RWPE2 (cell line): ENCODE results near the gene ZNF423.

Source experiments
- ATAC-seq: fragments of 200-7000 bp; cut with Tn5 transposase; 3 replicates; pipeline ENCODE4 v1.9.1; 2021; ENCODE audit warnings: low read depth
- DNase-seq: peaks from one replicate; pipeline ENCODE4 v3.0.0-alpha.2; 2020; ENCODE audit warnings: low spot score
- H3K27ac ChIP-seq: fragments of 450-650 bp; 2 replicates; pipeline ENCODE4 v1.5.1; 2017; ENCODE audit warnings: mild to moderate bottlenecking; ENCODE audit not compliant: poor library complexity, severe bottlenecking
- H3K27me3 ChIP-seq: fragments of 250-450 bp; sonication (Bioruptor Pico); 2 replicates; pipeline ENCODE4 v1.5.1; 2021; ENCODE audit warnings: mild to moderate bottlenecking, moderate library complexity; ENCODE audit not compliant: insufficient read depth, poor library complexity, severe bottlenecking
- H3K36me3 ChIP-seq: fragments of 250-450 bp; sonication (Bioruptor Pico); 2 replicates; pipeline ENCODE4 v1.5.1; 2020; ENCODE audit warnings: low read depth, mild to moderate bottlenecking, moderate library complexity
- H3K4me1 ChIP-seq: fragments of 250-450 bp; sonication (Bioruptor Pico); 2 replicates; pipeline ENCODE4 v1.5.1; 2021; ENCODE audit warnings: mild to moderate bottlenecking, moderate library complexity; ENCODE audit not compliant: insufficient read depth, poor library complexity, severe bottlenecking
- H3K4me3 ChIP-seq: fragments of 250-450 bp; sonication (Bioruptor Pico); 2 replicates; pipeline ENCODE4 v1.5.1; 2021; ENCODE audit warnings: mild to moderate bottlenecking, moderate library complexity; ENCODE audit not compliant: severe bottlenecking
- H3K9me3 ChIP-seq: fragments of 250-450 bp; sonication (Bioruptor Pico); 2 replicates; pipeline ENCODE4 v1.5.1; 2021; ENCODE audit warnings: mild to moderate bottlenecking, moderate library complexity; ENCODE audit not compliant: severe bottlenecking
- TF ChIP-seq, protein P1 (sequence below): fragments of 450-650 bp; IDR thresholded peaks from one replicate; pipeline ENCODE4 v1.5.1; 2017; ENCODE audit warnings: mild to moderate bottlenecking, moderate library complexity; ENCODE audit not compliant: poor library complexity, severe bottlenecking

Gene ZNF423

DNA sequence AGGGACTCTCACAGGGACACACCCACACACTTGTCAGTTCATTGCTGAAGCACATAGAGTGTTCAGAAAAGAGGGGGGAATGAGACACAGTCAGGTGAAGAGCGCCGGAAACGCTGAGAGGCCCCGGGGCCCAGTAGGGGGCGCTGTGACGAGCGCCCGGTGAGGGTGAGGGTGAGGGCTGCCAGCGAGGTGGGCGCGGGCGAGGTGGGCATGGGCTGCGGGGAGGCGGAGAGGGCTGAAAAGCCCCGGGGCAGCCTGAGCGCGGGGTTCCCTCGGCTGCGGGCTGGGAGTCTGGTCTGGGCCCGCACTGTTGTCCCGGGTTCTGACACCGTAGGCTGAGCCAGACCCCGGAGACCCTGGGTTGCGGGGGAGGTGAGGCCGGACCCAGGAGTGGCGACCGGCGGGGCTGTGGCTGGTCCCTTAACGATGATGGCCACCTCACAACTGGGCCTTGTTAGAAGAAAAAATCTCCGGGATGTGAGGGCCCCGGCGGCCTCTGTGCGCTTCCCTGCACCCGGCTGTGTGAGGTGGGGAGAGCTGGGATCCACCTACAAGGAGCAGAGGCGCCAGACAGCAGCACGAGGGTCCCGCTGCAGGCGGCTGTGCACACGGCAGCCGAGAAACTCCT lies 390.9 kb downstream of the ZNF423 start:
- no peak overlapping the region for H3K4me3 ChIP-seq
- no peak overlapping the region for H3K27ac ChIP-seq
- no peaks in the 10 kb centered on the region for H3K4me1 ChIP-seq

GRCh38 chr16:49464093-49464492 lies 391.8 kb downstream of the ZNF423 start:
- ATAC-seq (no peak), DNase-seq (no peak)
- TF ChIP-seq, protein P1, sequence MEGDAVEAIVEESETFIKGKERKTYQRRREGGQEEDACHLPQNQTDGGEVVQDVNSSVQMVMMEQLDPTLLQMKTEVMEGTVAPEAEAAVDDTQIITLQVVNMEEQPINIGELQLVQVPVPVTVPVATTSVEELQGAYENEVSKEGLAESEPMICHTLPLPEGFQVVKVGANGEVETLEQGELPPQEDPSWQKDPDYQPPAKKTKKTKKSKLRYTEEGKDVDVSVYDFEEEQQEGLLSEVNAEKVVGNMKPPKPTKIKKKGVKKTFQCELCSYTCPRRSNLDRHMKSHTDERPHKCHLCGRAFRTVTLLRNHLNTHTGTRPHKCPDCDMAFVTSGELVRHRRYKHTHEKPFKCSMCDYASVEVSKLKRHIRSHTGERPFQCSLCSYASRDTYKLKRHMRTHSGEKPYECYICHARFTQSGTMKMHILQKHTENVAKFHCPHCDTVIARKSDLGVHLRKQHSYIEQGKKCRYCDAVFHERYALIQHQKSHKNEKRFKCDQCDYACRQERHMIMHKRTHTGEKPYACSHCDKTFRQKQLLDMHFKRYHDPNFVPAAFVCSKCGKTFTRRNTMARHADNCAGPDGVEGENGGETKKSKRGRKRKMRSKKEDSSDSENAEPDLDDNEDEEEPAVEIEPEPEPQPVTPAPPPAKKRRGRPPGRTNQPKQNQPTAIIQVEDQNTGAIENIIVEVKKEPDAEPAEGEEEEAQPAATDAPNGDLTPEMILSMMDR: no peak
- peaks cover 4% of the 10 kb centered on the region for H3K27me3 ChIP-seq
- no peaks in the 10 kb centered on the region for H3K36me3 ChIP-seq
- no peaks in the 10 kb centered on the region for H3K4me1 ChIP-seq
- no peaks in the 10 kb centered on the region for H3K9me3 ChIP-seq
- H3K27ac ChIP-seq: no peak overlapping the region
- no peak overlapping the region for H3K4me3 ChIP-seq

More for the DNA sequence above, 390.9 kb downstream of the ZNF423 start:
- DNase-seq: no peak
- no peaks in the 10 kb centered on the region for H3K9me3 ChIP-seq
- TF ChIP-seq, protein P1: no peak
- peaks cover 4% of the 10 kb centered on the region for H3K27me3 ChIP-seq
- no peak for ATAC-seq
- no peaks in the 10 kb centered on the region for H3K36me3 ChIP-seq

DNA sequence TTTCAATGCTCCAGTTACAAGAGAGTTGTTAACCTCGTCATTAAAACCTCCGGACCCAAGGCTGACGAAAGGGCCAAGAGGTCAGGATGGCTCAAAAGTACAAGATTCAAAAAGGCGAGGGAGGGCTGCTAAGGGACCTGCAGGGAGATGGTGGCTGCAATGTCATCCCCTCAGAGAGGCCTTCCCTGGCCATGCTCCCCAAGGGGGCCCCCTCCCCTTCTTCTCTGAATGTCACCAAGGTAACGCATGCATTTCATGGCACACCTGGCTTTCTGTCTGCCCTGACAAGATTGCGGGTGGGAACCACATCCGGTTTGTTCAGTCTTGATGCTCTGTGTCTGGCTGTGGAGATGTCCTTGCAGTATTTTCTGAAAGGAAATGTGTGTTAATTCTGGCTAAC lies 392.4 kb downstream of the ZNF423 start:
- H3K9me3 ChIP-seq: no peaks in the 10 kb centered on the region
- TF ChIP-seq, protein P1: no peak
- peaks cover 4% of the 10 kb centered on the region for H3K27me3 ChIP-seq
- DNase-seq: no peak
- no peak overlapping the region for H3K27ac ChIP-seq
- no peaks in the 10 kb centered on the region for H3K4me1 ChIP-seq
- H3K36me3 ChIP-seq: no peaks in the 10 kb centered on the region
- ATAC-seq: peak; percentile 27; the same call in 1 of the 3 replicates
- H3K4me3 ChIP-seq: no peak overlapping the region

- DNase-seq: no peak
- H3K4me1 ChIP-seq: no peaks in the 10 kb centered on the region
Measured at GRCh38 chr16:49462989-49463371, 392.9 kb downstream of the ZNF423 start.

More at GRCh38 chr16:49462989-49463371, 392.9 kb downstream of the ZNF423 start:
- no peak for ATAC-seq
- Histone ChIP-seq H3K27ac (no peak overlapping the region), H3K4me3 (no peak overlapping the region), H3K36me3 (no peaks in the 10 kb centered on the region), H3K27me3 (peaks cover 4% of the 10 kb centered on the region), H3K9me3 (no peaks in the 10 kb centered on the region)
- TF ChIP-seq, protein P1: no peak
